ENCODE results near the gene KATNB1. TPM values are rescaled to one million over a fixed set of nuclear protein-coding genes. Genes with fewer than 3 reads are reported as not detected.

KATNB1 gene
- total RNA-seq, 2 experiments from 2014 or later = 25.5 to 30.0 TPM

GRCh38 chr16:57694725-57695679 is 40.6 kb upstream of the KATNB1 start, which contains the start of gene DRC7:
TSS of gene DRC7 (plus strand) at chr16:57694806. CDS start at chr16:57697950, 3,144 bp downstream.
- DNase-seq = peak; percentile 22

DNA sequence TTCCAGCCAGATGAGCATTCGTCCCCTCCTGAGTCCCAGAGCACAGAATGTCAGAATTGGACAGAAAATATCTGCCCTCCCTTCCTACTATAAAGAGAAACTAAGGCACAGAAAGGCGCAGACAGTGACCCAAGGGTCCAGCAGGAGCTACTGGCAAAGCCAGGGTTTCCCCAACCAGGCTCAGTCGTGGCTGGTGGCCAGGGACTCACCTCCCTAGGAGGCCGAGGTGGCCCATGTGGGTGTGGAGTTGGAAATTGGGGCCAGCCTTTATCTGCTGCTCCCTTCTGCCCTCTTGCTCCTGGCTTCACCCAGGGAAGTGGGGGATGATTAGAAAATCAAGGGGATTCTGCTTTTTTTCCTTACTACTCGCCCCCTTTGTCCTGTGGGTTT is 39.9 kb upstream of the KATNB1 start:
- Mint-ChIP-seq H3K27me3 (ENCODE audit: low read depth) (no peaks in the 10 kb centered on the region), H3K9me3 (no peaks in the 10 kb centered on the region), H3K4me1 (ENCODE audit: low read depth) (peaks cover 7% of the 10 kb centered on the region), H3K36me3 (ENCODE audit: low read depth) (no peaks in the 10 kb centered on the region), H3K4me3 (no peak overlapping the region), H3K27ac (no peak overlapping the region)
- CTCF ChIA-PET = no interaction called here
- DNase-seq = no peak
- intact Hi-C loops (cut with micrococcal nuclease) = no loop called here

More at GRCh38 chr16:57694725-57695679, 40.6 kb upstream of the KATNB1 start, which contains the start of gene DRC7:
- H3K4me1 Mint-ChIP-seq (ENCODE audit: low read depth) = peaks cover 11% of the 10 kb centered on the region
- intact Hi-C loops (cut with micrococcal nuclease) = no loop called here
- no peak within 1 kb of the TSS for H3K27ac Mint-ChIP-seq
- H3K27me3 Mint-ChIP-seq (ENCODE audit: low read depth) = no peaks in the 10 kb centered on the region
- no peaks in the 10 kb centered on the region for H3K9me3 Mint-ChIP-seq
- peak within 1 kb of the TSS; percentile 53 for H3K4me3 Mint-ChIP-seq
- CTCF ChIA-PET = no interaction called here
- H3K36me3 Mint-ChIP-seq (ENCODE audit: low read depth) = no peaks in the 10 kb centered on the region

GRCh38 chr16:57696240-57696639 is 39.3 kb upstream of the KATNB1 start:
- H3K4me3 Mint-ChIP-seq = no peak overlapping the region
- H3K36me3 Mint-ChIP-seq (ENCODE audit: low read depth) = no peaks in the 10 kb centered on the region
- H3K4me1 Mint-ChIP-seq (ENCODE audit: low read depth) = peaks cover 7% of the 10 kb centered on the region
- H3K27ac Mint-ChIP-seq = no peak overlapping the region
- intact Hi-C loops (cut with micrococcal nuclease) = no loop called here
- no peak for DNase-seq
- H3K9me3 Mint-ChIP-seq = no peaks in the 10 kb centered on the region
- H3K27me3 Mint-ChIP-seq (ENCODE audit: low read depth) = no peaks in the 10 kb centered on the region
- CTCF ChIA-PET = no interaction called here

DNA sequence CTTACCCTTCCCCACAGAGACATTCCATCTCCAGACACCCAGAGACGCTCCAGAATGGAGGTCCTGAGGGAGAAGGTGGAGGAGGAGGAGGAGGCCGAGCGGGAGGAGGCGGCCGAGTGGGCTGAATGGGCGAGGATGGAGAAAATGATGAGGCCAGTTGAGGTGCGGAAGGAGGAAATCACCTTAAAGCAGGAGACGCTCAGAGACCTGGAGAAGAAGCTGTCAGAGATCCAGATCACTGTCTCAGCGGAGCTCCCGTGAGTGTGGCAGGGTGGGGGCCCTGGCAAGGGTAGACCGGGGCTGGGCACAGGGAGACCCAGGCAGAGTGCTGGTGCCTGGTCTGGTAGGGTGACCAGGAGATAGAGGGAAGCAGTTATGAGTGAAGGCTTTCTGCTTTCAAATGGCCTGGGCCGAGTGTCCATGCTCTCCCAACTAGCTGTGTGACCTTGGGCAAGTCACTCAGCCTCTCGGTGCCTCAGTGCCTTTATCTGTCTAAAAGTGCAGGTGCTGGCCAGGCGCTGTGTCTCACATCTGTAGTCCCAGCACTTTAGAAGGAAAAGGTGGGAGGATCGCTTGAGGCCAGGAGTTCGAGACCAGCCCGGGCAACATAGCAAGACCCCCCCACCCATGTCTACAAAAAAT is 37.6 kb upstream of the KATNB1 start:
- intact Hi-C loops (cut with micrococcal nuclease) = no loop called here
- no peak for DNase-seq
- CTCF ChIA-PET = no interaction called here
- Mint-ChIP-seq H3K9me3 (no peaks in the 10 kb centered on the region), H3K36me3 (ENCODE audit: low read depth) (no peaks in the 10 kb centered on the region), H3K4me1 (ENCODE audit: low read depth) (peaks cover 7% of the 10 kb centered on the region), H3K27me3 (ENCODE audit: low read depth) (no peaks in the 10 kb centered on the region), H3K4me3 (no peak overlapping the region), H3K27ac (no peak overlapping the region)

DNA sequence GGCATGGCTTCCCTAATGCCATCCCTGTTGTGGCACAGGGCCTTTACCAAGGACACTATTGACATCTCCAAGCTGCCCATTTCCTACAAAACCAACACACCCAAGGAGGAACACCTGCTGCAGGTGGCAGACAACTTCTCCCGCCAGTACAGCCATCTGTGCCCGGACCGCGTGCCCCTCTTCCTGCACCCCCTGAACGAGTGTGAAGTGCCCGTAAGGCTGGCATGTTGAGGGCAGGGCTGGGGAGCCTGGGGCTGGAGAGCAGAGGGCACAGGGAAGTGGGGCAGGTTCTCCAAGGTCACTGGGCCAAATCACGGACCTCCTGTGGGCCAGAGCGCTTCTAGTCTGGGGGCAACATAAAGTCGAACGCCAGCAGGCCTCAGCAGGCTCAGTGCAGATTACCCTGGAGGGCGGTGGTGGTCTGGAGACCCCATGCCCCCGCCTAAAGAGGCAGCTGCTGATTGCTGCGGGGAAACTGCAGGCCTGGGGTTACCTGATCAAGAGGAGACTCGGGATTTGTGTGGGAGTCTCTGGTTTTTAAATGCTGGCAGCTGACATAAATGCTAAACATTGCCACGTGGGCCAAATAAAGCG is 36.7 kb upstream of the KATNB1 start:
- Mint-ChIP-seq H3K27me3 (ENCODE audit: low read depth) (no peaks in the 10 kb centered on the region), H3K4me1 (ENCODE audit: low read depth) (peaks cover 7% of the 10 kb centered on the region), H3K9me3 (no peaks in the 10 kb centered on the region), H3K27ac (no peak overlapping the region), H3K4me3 (no peak overlapping the region), H3K36me3 (ENCODE audit: low read depth) (no peaks in the 10 kb centered on the region)
- intact Hi-C loops (cut with micrococcal nuclease) = no loop called here
- no peak for DNase-seq
- CTCF ChIA-PET = interaction anchor here (0.6 kb wide), 1 partner anchor 782 kb away, joined by 3 read pairs; no protein-coding TSS in a partner anchor

DNA sequence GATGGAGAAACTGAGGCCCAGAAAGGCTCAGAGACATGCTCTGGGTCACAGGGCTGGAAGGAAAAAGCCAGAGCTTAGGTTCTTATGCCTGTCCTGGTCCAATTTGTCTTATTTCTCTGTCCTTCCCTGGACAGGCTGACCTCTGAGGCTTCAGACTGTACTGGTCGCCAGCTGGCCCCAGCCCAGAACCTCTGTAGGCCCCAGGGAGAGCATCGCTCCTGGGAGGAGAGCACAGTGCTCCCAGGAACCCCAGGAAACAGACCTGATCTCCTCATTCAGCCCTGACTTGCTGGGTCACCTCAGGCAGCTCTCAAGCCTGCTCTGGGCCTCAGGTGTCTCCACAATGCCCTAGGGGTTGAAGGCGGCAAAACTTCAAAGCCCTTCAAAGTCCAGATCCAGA is 36.1 kb upstream of the KATNB1 start:
- Mint-ChIP-seq H3K27ac (no peak overlapping the region), H3K36me3 (ENCODE audit: low read depth) (no peaks in the 10 kb centered on the region), H3K4me1 (ENCODE audit: low read depth) (peaks cover 7% of the 10 kb centered on the region), H3K27me3 (ENCODE audit: low read depth) (no peaks in the 10 kb centered on the region), H3K9me3 (no peaks in the 10 kb centered on the region), H3K4me3 (no peak overlapping the region)
- CTCF ChIA-PET = interaction anchor here (0.6 kb wide), 1 partner anchor 781 kb away, joined by 3 read pairs; no protein-coding TSS in a partner anchor
- DNase-seq = no peak
- intact Hi-C loops (cut with micrococcal nuclease) = no loop called here

DNA sequence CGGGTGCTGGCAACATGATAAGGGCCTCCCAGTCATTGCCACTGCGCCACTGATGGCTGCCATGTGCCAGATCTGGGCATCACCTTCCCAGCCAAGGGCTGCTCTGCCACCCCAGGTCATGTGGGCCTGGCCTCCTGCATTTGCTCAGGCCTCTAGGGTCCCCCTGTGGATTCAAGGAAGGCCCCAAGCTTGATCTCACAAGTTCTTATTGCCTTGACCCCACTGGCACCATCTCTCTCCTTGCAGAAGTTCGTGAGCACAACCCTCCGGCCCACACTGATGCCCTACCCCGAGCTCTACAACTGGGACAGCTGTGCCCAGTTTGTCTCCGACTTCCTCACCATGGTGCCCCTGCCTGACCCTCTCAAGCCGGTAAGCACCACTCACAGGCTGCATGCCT is 35.7 kb upstream of the KATNB1 start:
- DNase-seq = no peak
- no peak overlapping the region for H3K4me3 Mint-ChIP-seq
- H3K27me3 Mint-ChIP-seq (ENCODE audit: low read depth) = no peaks in the 10 kb centered on the region
- peaks cover 4% of the 10 kb centered on the region for H3K4me1 Mint-ChIP-seq (ENCODE audit: low read depth)
- H3K9me3 Mint-ChIP-seq = no peaks in the 10 kb centered on the region
- H3K27ac Mint-ChIP-seq = no peak overlapping the region
- CTCF ChIA-PET = no interaction called here
- no peaks in the 10 kb centered on the region for H3K36me3 Mint-ChIP-seq (ENCODE audit: low read depth)
- intact Hi-C loops (cut with micrococcal nuclease) = no loop called here

- no peak overlapping the region for H3K27ac Mint-ChIP-seq
- CTCF ChIA-PET = interaction anchor here (0.8 kb wide), 1 partner anchor 111 kb away, joined by 3 read pairs; no protein-coding TSS in a partner anchor
- intact Hi-C loops (cut with micrococcal nuclease) = no loop called here
Observed at GRCh38 chr16:57700781-57701551, 34.6 kb upstream of the KATNB1 start.

DNA sequence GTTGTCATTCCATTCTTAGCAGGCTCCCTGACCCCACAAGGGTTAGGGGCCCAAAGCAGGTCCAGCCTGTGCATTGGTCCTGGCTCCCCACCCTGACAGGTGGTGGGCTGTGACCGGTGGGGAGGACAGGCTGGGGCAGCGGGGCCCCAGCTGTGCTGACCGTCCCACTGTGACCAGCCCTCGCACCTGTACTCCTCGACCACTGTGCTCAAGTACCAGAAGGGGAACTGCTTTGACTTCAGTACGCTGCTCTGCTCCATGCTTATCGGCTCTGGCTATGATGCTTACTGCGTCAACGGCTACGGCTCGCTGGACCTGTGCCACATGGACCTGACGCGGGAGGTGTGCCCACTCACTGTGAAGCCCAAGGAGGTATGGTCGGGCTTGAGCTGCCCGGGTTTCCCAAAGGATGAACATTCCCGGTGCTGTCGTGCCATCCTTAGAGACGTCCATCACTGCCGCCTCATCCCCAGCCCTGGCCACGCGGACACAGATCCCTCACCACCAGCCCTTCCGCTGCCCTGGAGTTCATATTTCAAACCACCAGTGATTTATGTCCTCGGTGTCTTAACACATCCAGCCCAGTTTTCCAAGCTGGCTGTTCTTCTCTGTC is 33.7 kb upstream of the KATNB1 start:
- intact Hi-C loops (cut with micrococcal nuclease) = no loop called here
- Mint-ChIP-seq H3K27me3 (ENCODE audit: low read depth) (no peaks in the 10 kb centered on the region), H3K4me3 (no peak overlapping the region), H3K36me3 (ENCODE audit: low read depth) (no peaks in the 10 kb centered on the region), H3K27ac (no peak overlapping the region), H3K4me1 (ENCODE audit: low read depth) (no peaks in the 10 kb centered on the region), H3K9me3 (no peaks in the 10 kb centered on the region)
- no peak for DNase-seq
- CTCF ChIA-PET = interaction anchor here (0.8 kb wide), 1 partner anchor 112 kb away, joined by 3 read pairs; no protein-coding TSS in a partner anchor

More at GRCh38 chr16:57700781-57701551, 34.6 kb upstream of the KATNB1 start:
- Mint-ChIP-seq H3K27me3 (ENCODE audit: low read depth) (no peaks in the 10 kb centered on the region), H3K36me3 (ENCODE audit: low read depth) (no peaks in the 10 kb centered on the region), H3K9me3 (no peaks in the 10 kb centered on the region), H3K4me3 (no peak overlapping the region), H3K4me1 (ENCODE audit: low read depth) (no peaks in the 10 kb centered on the region)
- DNase-seq = no peak

DNA sequence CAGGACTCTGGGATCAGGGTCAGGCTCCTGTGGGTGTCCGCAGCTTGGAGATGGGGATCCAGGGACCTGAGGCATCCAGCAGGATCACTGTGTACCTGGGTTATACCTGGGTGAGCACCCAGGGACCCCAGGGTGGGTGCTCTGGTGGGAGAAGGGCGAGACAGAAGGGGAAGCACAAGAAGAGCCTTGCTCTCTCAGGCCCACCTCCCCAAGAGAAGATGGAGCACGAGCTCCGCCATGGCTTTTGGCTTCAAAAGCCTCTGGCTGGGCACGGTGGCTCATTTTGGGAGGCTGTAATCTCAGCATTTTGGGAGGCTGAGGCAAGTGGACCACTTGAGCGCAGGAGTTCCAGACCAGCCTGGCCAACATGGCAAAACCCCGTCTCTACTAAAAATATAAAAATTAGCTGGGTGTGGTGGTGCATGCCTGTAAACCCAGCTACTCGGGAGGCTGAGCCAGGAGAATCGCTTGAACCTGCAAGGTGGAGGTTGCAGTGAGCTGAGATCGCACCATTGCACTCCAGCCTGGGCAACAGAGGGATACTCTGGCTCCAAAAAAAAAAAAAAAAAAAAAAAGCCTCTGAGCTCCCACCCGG is 32.1 kb upstream of the KATNB1 start:
- no peaks in the 10 kb centered on the region for H3K9me3 Mint-ChIP-seq
- H3K27ac Mint-ChIP-seq = no peak overlapping the region
- H3K4me1 Mint-ChIP-seq (ENCODE audit: low read depth) = peaks cover 2% of the 10 kb centered on the region
- intact Hi-C loops (cut with micrococcal nuclease) = no loop called here
- no peaks in the 10 kb centered on the region for H3K36me3 Mint-ChIP-seq (ENCODE audit: low read depth)
- no peak overlapping the region for H3K4me3 Mint-ChIP-seq
- H3K27me3 Mint-ChIP-seq (ENCODE audit: low read depth) = no peaks in the 10 kb centered on the region
- DNase-seq = no peak
- CTCF ChIA-PET = no interaction called here

Data from activated naive CD4-positive, alpha-beta T cell treated with anti-CD3 and anti-CD28 coated beads for 36 hours (primary cell).